IPS DF 4.7 (cell line): ENCODE results near the gene REM1.

Experiments used
- DNase-seq: peaks from one replicate; pipeline ENCODE4 v3.0.0-alpha.2; 2013; ENCODE audit warnings: low spot score; ENCODE audit errors: extremely low read depth

Gene REM1

DNA sequence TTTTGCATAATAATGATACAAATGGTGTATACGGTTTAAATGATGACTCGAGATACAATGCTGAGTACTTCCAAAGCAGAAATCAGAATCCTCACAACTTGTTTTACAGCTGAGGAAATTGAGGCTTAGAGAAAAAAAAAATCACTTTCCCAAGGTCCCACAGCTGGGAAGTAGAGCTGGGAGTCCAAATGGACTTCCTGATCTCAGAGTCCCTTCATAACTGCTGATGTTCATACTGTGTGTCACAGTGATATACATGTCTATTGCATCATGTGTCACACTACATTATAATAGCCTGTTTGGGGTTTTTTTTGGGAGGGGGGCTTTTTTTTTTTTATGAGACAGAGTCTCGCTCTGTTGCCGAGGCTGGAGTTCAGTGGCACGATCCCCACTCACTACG is 47.6 kb downstream of the REM1 start:
- no peak for DNase-seq

DNA sequence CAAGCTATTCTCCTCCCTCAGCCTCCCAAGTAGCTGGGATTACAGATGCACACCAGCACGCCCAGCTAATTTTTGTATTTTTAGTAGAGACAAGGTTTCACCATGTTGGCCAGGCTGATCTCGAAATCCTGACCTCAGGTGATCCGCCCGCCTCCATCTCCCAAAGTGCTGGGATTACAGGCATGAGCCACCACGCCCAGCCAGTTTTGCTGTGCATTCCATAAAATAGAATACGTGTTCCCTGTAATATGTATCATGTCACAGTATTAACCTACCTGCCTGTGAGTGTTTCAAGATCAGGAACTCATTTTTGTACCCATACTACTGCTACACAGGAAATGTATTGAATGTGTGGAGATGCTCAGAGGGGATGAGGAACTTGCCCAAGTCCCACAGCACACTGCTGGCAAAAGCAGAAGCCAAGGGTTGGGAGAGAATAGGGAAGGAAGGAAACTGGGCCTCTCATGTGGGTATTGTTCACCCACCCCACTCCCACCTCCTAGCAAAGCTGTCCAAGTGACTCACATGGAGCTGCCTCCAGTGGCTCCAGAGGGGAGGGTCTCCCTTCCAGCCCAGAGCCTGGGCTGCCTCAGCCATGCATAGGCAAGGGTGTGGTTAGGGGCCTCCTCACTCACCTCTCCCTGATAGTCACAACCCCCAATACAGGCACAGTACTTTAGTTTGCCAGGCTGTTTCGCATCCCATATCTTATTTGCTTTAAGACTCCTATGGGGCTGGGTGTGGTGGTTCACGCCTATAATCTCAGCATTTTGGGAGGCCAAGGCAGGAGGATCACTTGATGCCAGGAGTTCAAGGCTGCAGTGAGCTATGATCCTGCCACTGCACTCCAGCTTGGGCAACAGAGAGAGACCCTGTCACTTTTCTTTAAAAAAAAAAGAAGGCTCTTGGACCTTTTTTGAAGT is 48.5 kb downstream of the REM1 start:
- DNase-seq, result no peak

DNA sequence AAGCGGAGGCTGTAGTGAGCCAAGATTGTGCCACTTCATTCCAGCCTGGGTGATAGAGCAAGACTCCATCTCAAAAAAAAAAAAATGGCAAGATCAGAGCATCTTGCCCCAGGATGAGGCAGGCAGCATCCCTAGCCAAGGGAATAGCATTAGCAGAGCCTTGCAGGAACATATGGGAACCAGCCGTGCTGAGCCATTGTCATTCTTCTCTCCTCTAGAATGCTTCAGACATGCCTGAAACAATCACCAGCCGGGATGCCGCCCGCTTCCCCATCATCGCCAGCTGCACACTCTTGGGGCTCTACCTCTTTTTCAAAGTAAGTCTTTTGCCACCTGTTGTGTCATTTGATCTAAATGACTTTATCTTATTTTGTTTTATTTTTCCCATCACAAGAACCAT is 52.2 kb downstream of the REM1 start:
- DNase-seq, result no peak
